Liver (tissue), 9 donors: Measurements from ENCODE around the gene FCRL5. TPM values are rescaled to one million over a fixed set of nuclear protein-coding genes. Genes with fewer than 3 reads are reported as not detected.
"Not testable (repeated sequence)": the region's sequence is repeated elsewhere in the genome, so short reads cannot be mapped to it uniquely, and the experiment has no call there.

Experiments used
- DNase-seq: peaks from one replicate; pipeline ENCODE4 v3.0.0-alpha.2; 2017; ENCODE audit warnings: low spot score
- H3K27ac ChIP-seq, 2 donors: one replicate each; pipeline ENCODE4 v1.7.0; 2013; ENCODE audit warnings: inconsistent platforms in 2 of 2, low read length in 2 of 2, control low read depth in 1 of 2, low read depth in 1 of 2, mild to moderate bottlenecking in 1 of 2
- H3K27me3 ChIP-seq, 4 donors: one replicate each; pipeline versions ENCODE4 v1.6.1 to v1.7.0; 2013; ENCODE audit warnings: low read length in 3 of 4, inconsistent platforms in 1 of 4, mild to moderate bottlenecking in 1 of 4, moderate library complexity in 1 of 4; ENCODE audit not compliant: control insufficient read depth in 4 of 4, insufficient read depth in 4 of 4
- H3K36me3 ChIP-seq, 4 donors: one replicate each; pipeline versions ENCODE4 v1.6.1 to v1.7.0; 2013; ENCODE audit warnings: low read length in 3 of 4, mild to moderate bottlenecking in 3 of 4, low read depth in 1 of 4, moderate library complexity in 1 of 4; ENCODE audit not compliant: control insufficient read depth in 4 of 4, insufficient read depth in 3 of 4
- H3K4me1 ChIP-seq, 4 donors: one replicate each; pipeline versions ENCODE4 v1.6.1 to v1.7.0; 2013; ENCODE audit warnings: low read length in 3 of 4, mild to moderate bottlenecking in 3 of 4, moderate library complexity in 1 of 4; ENCODE audit not compliant: control insufficient read depth in 4 of 4, insufficient read depth in 4 of 4
- H3K4me3 ChIP-seq, 3 donors: one replicate each; pipeline versions ENCODE4 v1.6.1 to v1.7.0; 2013; ENCODE audit warnings: low read length in 3 of 3, control low read depth in 1 of 3, low read depth in 1 of 3, mild to moderate bottlenecking in 1 of 3
- H3K9ac ChIP-seq, 2 donors: one replicate each; pipeline ENCODE4 v1.7.0; 2013; ENCODE audit warnings: low read length in 2 of 2, mild to moderate bottlenecking in 2 of 2, moderate library complexity in 2 of 2, control low read depth in 1 of 2, low read depth in 1 of 2
- H3K9me3 ChIP-seq, 4 donors: one replicate each; pipeline versions ENCODE4 v1.6.1 to v1.7.0; 2013; ENCODE audit warnings: low read length in 3 of 4; ENCODE audit not compliant: control insufficient read depth in 4 of 4
- ATF3 ChIP-seq: IDR thresholded peaks from 2 replicates; pipeline ENCODE4 v1.6.1; 2016; ENCODE audit warnings: antibody characterized with exemption
- CTCF ChIP-seq: fragments of 150-350 bp; IDR thresholded peaks from 2 replicates; pipeline ENCODE4 v1.5.1; 2017; ENCODE audit warnings: improper control_type of control experiment, low read depth, low read length; ENCODE audit not compliant: missing input control
- EGR1 ChIP-seq, 2 donors: IDR thresholded peaks; 2 replicates each; pipeline ENCODE4 v1.6.1; 2016 to 2018; ENCODE audit warnings: antibody characterized with exemption in 2 of 2, low read depth in 2 of 2
- FOXA1 ChIP-seq: IDR thresholded peaks from 2 replicates; pipeline ENCODE4 v1.6.1; 2016; ENCODE audit warnings: antibody characterized with exemption
- FOXA2 ChIP-seq: IDR thresholded peaks from 2 replicates; pipeline ENCODE4 v1.6.1; 2016; ENCODE audit warnings: antibody characterized with exemption
- GABPA ChIP-seq, 2 donors: IDR thresholded peaks in 1 of 2; conservative IDR thresholded peaks in 1 of 2; 2 replicates each; pipeline ENCODE4 v1.6.1; 2016; ENCODE audit warnings: antibody characterized with exemption in 2 of 2, mild to moderate bottlenecking in 1 of 2, moderate library complexity in 1 of 2
- HNF4A ChIP-seq, 2 donors: conservative IDR thresholded peaks; 2 replicates each; pipeline ENCODE4 v1.6.1; 2016; ENCODE audit warnings: antibody characterized with exemption in 2 of 2, mild to moderate bottlenecking in 2 of 2
- HNF4G ChIP-seq: IDR thresholded peaks from 2 replicates; pipeline ENCODE4 v1.6.1; 2016; ENCODE audit warnings: antibody characterized with exemption
- JUND ChIP-seq, 2 donors: IDR thresholded peaks; 2 replicates each; pipeline ENCODE4 v1.6.1; 2016; ENCODE audit warnings: antibody characterized with exemption in 2 of 2
- MAX ChIP-seq: IDR thresholded peaks from 2 replicates; pipeline ENCODE4 v1.6.1; 2016; ENCODE audit warnings: antibody characterized with exemption
- NR2F2 ChIP-seq: IDR thresholded peaks from 2 replicates; pipeline ENCODE4 v1.6.1; 2016; ENCODE audit warnings: antibody characterized with exemption
- RAD21 ChIP-seq, 2 donors: IDR thresholded peaks; 2 replicates each; pipeline ENCODE4 v1.6.1; 2016; ENCODE audit warnings: antibody characterized with exemption in 2 of 2, mild to moderate bottlenecking in 2 of 2
- REST ChIP-seq: IDR thresholded peaks from 2 replicates; pipeline ENCODE4 v1.6.1; 2016; ENCODE audit warnings: antibody characterized with exemption, mild to moderate bottlenecking
- RXRA ChIP-seq, 2 donors: IDR thresholded peaks; 2 replicates each; pipeline ENCODE4 v1.6.1; 2017 to 2018; ENCODE audit warnings: antibody characterized with exemption in 2 of 2, mild to moderate bottlenecking in 1 of 2
- SP1 ChIP-seq: IDR thresholded peaks from 2 replicates; pipeline ENCODE4 v1.6.1; 2018; ENCODE audit warnings: antibody characterized with exemption, mild to moderate bottlenecking
- TAF1 ChIP-seq: conservative IDR thresholded peaks from 2 replicates; pipeline ENCODE4 v1.6.1; 2016; ENCODE audit warnings: antibody characterized with exemption, mild to moderate bottlenecking
- YY1 ChIP-seq: IDR thresholded peaks from 2 replicates; pipeline ENCODE4 v1.6.1; 2016; ENCODE audit warnings: antibody characterized with exemption, mild to moderate bottlenecking
- ZBTB33 ChIP-seq: IDR thresholded peaks from 2 replicates; pipeline ENCODE4 v1.6.1; 2016; ENCODE audit warnings: antibody characterized with exemption
- WGBS: extraction: QIAGEN DNeasy Blood & Tissue Kit; methylation state at CpG from one replicate; pipeline ENCODE4 v1.1.7; 2013; 5-methylcytosine and 5-hydroxymethylcytosine counted together
- polyA plus RNA-seq, 2 donors: library from polyadenylated mRNA; stranded (reverse) in 1 of 2; unstranded in 1 of 2; fragments of 200-250 nt in 1 of 2; fragments of >200 nt in 1 of 2; fragmentation: Nextera tagmentation in 1 of 2; extraction: Ambion mirVana in 1 of 2; gene quantifications; one replicate each; pipeline versions ENCODE4 v1.2.1 to v1.2.3, GENCODE V29; 2013 to 2015
- total RNA-seq, 2 donors: library from RNA; depleted of rRNA; stranded (reverse); fragments of >200 nt; gene quantifications; one replicate each; pipeline ENCODE4 v1.2.3, GENCODE V29; 2014
- donor health status: healthy.
- donor health status: healthy.
- donor health status: healthy.
- donor health status: healthy.
- donor health status: healthy.

FCRL5 gene
- total and polyA plus RNA-seq, 4 donors: 0.10 to 0.72 (median 0.52) TPM

GRCh38 chr1:157558119-157558518, 5.8 kb upstream of the FCRL5 start (continued):
- TF ChIP-seq NR2F2: no peak
- TF ChIP-seq RAD21 (IDR thresholded peaks at IDR 0.05): no peak
- no peak for TF ChIP-seq YY1
- TF ChIP-seq TAF1: no peak
- no peak for TF ChIP-seq JUND (IDR thresholded peaks at IDR 0.05)
- no peak for TF ChIP-seq GABPA (IDR thresholded peaks at IDR 0.05 in 1 of 2, conservative IDR thresholded peaks at IDR 0.05 in 1 of 2)

GRCh38 chr1:157548081-157548480, 4.2 kb downstream of the FCRL5 start:
- 56% methylated on average over 1 of the region's 1 CpG for WGBS
- not testable (repeated sequence) for H3K36me3 ChIP-seq, H3K27me3 ChIP-seq, H3K4me3 ChIP-seq, H3K4me1 ChIP-seq, H3K9me3 ChIP-seq, DNase-seq, H3K27ac ChIP-seq, H3K9ac ChIP-seq

- Histone ChIP-seq H3K4me3 (no peak overlapping the region), H3K9ac (no peak overlapping the region), H3K4me1 (no peaks in the 10 kb centered on the region), H3K27me3 (peaks cover 0 to 4% (median 0%) of the 10 kb centered on the region in 4 donors), H3K36me3 (no peaks in the 10 kb centered on the region), H3K9me3 (no peaks in the 10 kb centered on the region), H3K27ac (no peak overlapping the region)
- DNase-seq: no peak
- WGBS: 68% methylated on average over 6 of the region's 6 CpGs
- TF ChIP-seq EGR1 (IDR thresholded peaks at IDR 0.05; ENCODE audit: low read depth in 2 of 2): no peak
- no peak for TF ChIP-seq JUND (IDR thresholded peaks at IDR 0.05)
- TF ChIP-seq YY1: no peak
- TF ChIP-seq FOXA1: no peak
- TF ChIP-seq HNF4G: no peak
- TF ChIP-seq TAF1: no peak
- TF ChIP-seq NR2F2: no peak
- no peak for TF ChIP-seq REST
- no peak for TF ChIP-seq ATF3
- TF ChIP-seq RXRA (IDR thresholded peaks at IDR 0.05): no peak
- TF ChIP-seq ZBTB33: no peak
- TF ChIP-seq FOXA2: no peak
- TF ChIP-seq RAD21 (IDR thresholded peaks at IDR 0.05): no peak
- TF ChIP-seq MAX: no peak
- TF ChIP-seq SP1: no peak
- TF ChIP-seq HNF4A (conservative IDR thresholded peaks at IDR 0.05): no peak
- no peak for TF ChIP-seq GABPA (IDR thresholded peaks at IDR 0.05 in 1 of 2, conservative IDR thresholded peaks at IDR 0.05 in 1 of 2)
- no peak for TF ChIP-seq CTCF
Observed at GRCh38 chr1:157542676-157543075, 9.6 kb downstream of the FCRL5 start.
